HG02885 (cell line): Measurements from ENCODE around the gene NSL1.
"Not testable (repeated sequence)": the region's sequence is repeated elsewhere in the genome, so short reads cannot be mapped to it uniquely, and the experiment has no call there.

Source experiments
- ATAC-seq: cut with Tn5 transposase; IDR thresholded peaks from one replicate; pipeline ENCODE4 v1.9.1; 2021; ENCODE audit warnings: mild to moderate bottlenecking; ENCODE audit not compliant: unreplicated experiment, poor library complexity

The NSL1 gene

GRCh38 chr1:212785871-212786270 is 5.7 kb downstream of the NSL1 start:
- no peak for ATAC-seq

DNA sequence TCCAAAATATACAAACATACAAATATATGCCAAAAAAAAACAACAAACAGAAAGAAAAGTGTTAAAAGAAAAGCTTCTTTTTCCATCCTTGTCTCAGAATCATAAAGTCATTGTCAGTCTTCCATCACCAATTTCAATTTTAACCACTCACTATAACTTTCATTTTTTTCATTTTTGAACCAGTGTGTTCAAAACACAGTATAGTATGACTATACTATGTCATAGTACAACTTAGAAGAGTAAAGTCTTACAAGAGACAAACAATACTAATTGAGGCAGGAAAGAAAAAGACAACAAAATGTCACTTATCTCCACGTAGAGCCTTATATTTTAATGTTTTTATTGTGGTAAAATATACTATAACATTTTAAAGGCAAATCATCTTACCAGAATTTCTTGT is 7.6 kb downstream of the NSL1 start:
- no peak for ATAC-seq

DNA sequence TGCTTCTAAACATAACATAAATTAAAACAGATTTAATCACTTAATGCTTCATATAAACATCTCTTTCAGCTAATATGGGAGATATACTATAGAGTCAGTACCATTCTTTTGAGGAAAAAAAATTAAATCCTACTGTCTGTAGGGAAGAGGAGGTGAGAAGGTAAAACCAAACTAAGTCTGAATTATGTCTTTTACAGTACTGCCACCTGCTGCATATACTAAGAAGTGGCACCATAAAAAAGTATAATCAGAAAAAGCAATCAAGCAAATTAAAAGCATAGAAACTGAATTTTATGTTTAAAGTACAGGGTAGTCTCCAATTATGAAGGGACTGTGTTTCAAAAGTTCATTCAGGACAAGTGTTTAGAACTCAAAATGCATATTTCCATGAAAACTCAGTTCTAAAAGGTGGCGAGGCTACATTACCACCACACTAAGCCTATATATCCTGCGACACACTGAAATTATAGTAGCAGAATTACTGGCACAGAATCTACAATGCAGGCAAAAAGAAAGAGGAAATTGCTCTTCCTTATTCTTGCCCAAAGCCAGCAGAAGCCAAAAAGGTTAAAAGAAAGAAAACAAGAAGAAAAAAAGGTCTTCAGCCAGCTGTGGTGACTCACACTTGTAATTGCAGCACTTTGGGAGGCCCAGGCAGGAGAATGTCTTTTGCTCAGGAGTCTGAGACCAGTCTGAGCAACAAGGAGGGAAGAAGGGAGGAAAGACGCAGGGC is 9.0 kb downstream of the NSL1 start:
- ATAC-seq: no peak

DNA sequence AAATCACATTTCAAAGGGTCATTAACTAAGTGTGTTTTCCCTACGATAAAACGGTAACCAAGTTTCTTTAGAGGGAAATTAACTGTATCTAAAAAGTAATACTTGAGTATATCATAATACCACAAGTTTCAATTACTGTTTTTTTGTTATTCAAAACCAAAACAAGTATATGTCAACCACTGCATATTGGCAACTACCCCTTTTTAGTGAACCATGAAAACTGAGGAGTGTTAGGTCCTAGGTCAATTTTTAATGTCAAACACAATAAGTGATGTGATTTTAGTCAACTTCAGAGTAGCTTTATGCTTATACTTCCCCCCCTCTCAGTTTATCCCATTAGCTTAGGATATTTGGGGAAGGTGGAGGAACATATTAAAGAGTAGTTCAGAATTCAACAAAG is 10.4 kb downstream of the NSL1 start:
- ATAC-seq: no peak

- ATAC-seq: no peak
Observed at GRCh38 chr1:212780759-212781158, 10.8 kb downstream of the NSL1 start.

DNA sequence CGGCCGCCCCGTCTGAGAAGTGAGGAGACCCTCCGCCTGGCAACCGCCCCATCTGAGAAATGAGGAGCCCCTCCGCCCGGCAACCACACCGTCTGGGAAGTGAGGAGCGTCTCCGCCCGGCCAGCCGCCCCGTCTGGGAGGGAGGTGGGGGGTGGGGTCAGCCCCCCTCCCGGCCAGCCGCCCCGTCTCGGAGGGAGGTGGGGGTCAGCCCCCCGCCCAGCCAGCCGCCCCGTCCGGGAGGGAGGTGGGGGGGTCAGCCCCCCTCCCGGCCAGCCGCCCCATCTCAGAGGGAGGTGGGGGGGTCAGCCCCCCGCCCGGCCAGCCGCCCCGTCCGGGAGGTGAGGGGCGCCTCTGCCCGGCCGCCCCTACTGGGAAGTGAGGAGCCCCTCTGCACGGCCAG is 12.5 kb downstream of the NSL1 start:
- ATAC-seq: not testable (repeated sequence)

- no peak for ATAC-seq
Observed at GRCh38 chr1:212777151-212777550, 14.4 kb downstream of the NSL1 start.

DNA sequence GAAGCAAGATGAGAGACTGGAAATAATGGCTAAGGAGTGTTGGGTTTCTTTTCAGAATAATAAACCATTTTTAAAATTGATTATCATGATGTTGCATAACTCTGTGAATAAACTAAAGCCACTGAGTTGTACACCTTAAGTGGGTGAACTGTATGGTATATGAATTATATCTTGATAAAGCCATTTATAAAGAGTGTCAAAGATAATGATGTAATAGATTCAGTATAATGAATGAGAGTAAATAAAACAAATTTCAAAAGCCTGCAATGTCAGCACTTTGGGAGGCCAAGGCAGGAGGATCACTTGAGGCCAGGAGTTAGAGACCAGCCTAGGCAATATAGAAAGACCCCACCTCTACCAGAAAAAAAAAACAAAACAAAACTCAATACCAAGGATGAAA is 16.3 kb downstream of the NSL1 start:
- no peak for ATAC-seq

DNA sequence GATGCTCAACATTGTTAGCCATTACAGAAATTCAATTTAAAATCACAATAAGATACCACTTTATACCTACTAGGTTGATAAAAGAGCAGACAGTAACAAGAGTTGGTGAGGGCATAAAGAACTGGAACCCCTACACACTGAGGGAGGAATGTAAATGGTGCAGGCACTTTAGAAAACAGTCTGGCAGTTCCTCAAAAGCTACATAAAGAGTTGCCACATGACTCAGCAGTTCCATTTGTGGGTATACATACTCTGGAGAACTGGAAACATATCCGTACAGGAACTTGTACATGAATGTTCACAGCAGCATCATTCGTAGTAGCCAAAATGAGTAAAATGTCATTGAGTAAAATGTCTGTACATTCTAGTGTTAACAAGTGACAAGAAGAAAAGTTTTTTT is 17.0 kb downstream of the NSL1 start:
- ATAC-seq: no peak

GRCh38 chr1:212773011-212773410 is 18.6 kb downstream of the NSL1 start:
- ATAC-seq: no peak

GRCh38 chr1:212771341-212771740 is 20.2 kb downstream of the NSL1 start:
- no peak for ATAC-seq

GRCh38 chr1:212769459-212770167 is 22.0 kb downstream of the NSL1 start:
- ATAC-seq: peak; percentile 42

DNA sequence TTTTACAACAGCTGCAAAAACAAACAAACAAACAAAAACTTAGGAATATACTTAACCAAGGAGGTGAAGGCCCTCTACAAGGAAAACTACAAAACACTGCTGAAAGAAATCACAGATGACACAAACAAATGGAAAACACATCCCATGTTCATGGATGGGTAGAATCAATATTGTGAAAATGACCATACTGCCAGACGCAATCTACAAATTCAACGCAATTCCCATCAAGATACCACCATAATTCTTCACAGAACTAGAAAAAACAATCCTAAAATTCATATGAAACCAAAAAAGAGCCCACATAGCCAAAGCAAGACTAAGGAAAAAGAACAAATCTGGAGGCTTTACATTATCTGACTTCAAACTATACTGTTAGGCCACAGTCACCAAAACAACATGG is 24.8 kb downstream of the NSL1 start:
- not testable (repeated sequence) for ATAC-seq

DNA sequence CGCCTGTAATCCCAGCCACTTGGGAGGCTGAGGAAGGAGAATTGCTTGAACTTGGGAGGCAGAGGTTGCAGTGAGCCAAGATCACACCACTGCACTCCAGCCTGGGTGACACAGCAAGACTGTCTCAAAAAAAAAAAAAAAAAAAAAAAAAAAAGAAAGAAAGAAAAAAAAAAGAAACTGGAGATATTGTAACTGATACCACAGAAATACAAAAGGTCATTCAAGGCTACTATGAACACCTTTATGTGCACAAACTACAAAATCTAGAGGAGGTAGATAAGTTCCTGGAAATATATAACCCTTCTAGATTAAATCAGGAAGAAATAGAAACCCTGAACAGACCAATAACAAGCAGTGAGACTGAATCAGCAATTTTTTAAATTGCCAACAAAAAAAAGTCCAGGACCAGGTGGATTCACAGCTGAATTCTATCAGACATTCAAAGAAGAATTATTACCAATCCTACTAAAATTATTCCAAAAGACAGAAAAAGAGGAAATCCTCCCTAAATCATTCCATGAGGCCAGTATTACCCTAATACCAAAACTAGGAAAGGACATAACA is 26.8 kb downstream of the NSL1 start:
- ATAC-seq: not testable (repeated sequence)

- ATAC-seq: no peak
Observed at GRCh38 chr1:212762839-212763238, 28.7 kb downstream of the NSL1 start.

GRCh38 chr1:212762234-212762633 is 29.3 kb downstream of the NSL1 start:
- no peak for ATAC-seq

DNA sequence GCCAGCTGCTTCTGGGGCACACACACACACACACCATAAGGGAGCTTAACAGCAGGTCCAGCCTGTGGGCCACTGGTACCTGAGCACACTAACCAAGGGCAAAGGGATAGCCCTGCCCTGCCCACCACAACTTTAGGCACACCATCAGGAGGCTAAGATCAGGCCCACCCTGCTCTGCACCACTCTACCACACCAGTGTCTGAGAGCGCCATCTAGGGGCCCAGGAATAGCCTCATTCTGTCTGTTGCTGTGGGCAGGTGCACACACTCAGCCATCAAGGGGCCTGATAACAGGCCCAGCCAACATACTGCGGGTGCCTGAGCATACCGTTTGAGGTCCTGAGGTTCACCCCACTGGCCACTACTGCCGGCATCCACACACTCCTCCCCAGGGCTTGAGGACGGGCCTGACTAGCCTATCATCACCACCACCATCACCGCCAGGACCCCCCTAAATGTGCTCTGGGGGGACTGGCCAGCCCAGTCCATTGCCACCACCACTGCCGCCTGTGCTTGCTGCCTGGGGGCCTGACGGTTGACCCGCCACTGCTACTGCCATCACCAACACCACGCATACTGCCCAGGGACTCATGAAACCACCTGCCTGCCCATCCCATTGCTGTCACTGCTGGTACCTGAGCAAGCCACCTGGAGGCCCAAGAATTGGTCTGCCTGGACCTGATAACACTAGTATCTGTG is 31.3 kb downstream of the NSL1 start:
- ATAC-seq: peak; percentile 50

- no peak for ATAC-seq
Observed at GRCh38 chr1:212759683-212760082, 31.9 kb downstream of the NSL1 start.

GRCh38 chr1:212754680-212755079 is 36.9 kb downstream of the NSL1 start:
- no peak for ATAC-seq

- peak; percentile 45 for ATAC-seq
Observed at GRCh38 chr1:212754193-212754592, 37.4 kb downstream of the NSL1 start.

- no peak for ATAC-seq
Observed at GRCh38 chr1:212753749-212754148, 37.8 kb downstream of the NSL1 start.
